ENCODE data around the gene BMPR1A. TPM values are rescaled to one million over a fixed set of nuclear protein-coding genes. Genes with fewer than 3 reads are reported as not detected.

The BMPR1A gene
- total RNA-seq, 1 donor from 2014 or later = 74.2 TPM

GRCh38 chr10:86785968-86786367 is 29.5 kb downstream of the BMPR1A start:
- Mint-ChIP-seq H3K4me3 (ENCODE audit: unreplicated experiment) (no peak overlapping the region), H3K4me1 (ENCODE audit: low read depth) (peaks cover 16% of the 10 kb centered on the region), H3K27me3 (ENCODE audit: low read depth) (no peaks in the 10 kb centered on the region), H3K27ac (ENCODE audit: unreplicated experiment) (no peak overlapping the region), H3K9me3 (ENCODE audit: low read depth) (peaks cover 14% of the 10 kb centered on the region), H3K36me3 (ENCODE audit: low read depth) (peaks cover 1% of the 10 kb centered on the region)
- TF ChIP-seq CTCF (IDR thresholded peaks at IDR 0.05) = no peak
- no peak for DNase-seq (ENCODE audit: low spot score)

GRCh38 chr10:86786368-86786767 is 29.9 kb downstream of the BMPR1A start:
- Mint-ChIP-seq H3K4me1 (ENCODE audit: low read depth) (peaks cover 16% of the 10 kb centered on the region), H3K27ac (ENCODE audit: unreplicated experiment) (no peak overlapping the region), H3K27me3 (ENCODE audit: low read depth) (no peaks in the 10 kb centered on the region), H3K9me3 (ENCODE audit: low read depth) (peaks cover 10% of the 10 kb centered on the region), H3K4me3 (ENCODE audit: unreplicated experiment) (no peak overlapping the region), H3K36me3 (ENCODE audit: low read depth) (peaks cover 1% of the 10 kb centered on the region)
- DNase-seq (ENCODE audit: low spot score) = no peak
- no peak for TF ChIP-seq CTCF (IDR thresholded peaks at IDR 0.05)

- DNase-seq (ENCODE audit: low spot score) = no peak
- Mint-ChIP-seq H3K4me3 (ENCODE audit: unreplicated experiment) (no peak overlapping the region), H3K4me1 (ENCODE audit: low read depth) (peaks cover 20% of the 10 kb centered on the region), H3K27me3 (ENCODE audit: low read depth) (no peaks in the 10 kb centered on the region), H3K9me3 (ENCODE audit: low read depth) (peaks cover 3% of the 10 kb centered on the region), H3K36me3 (ENCODE audit: low read depth) (peaks cover 1% of the 10 kb centered on the region), H3K27ac (ENCODE audit: unreplicated experiment) (no peak overlapping the region)
- no peak for TF ChIP-seq CTCF (IDR thresholded peaks at IDR 0.05)
Measured at GRCh38 chr10:86790394-86790793, 34.0 kb downstream of the BMPR1A start.

- Mint-ChIP-seq H3K36me3 (ENCODE audit: low read depth) (no peaks in the 10 kb centered on the region), H3K27ac (ENCODE audit: unreplicated experiment) (peak overlapping the region; percentile 59), H3K4me1 (ENCODE audit: low read depth) (peaks cover 29% of the 10 kb centered on the region), H3K27me3 (ENCODE audit: low read depth) (no peaks in the 10 kb centered on the region), H3K9me3 (ENCODE audit: low read depth) (peaks cover 3% of the 10 kb centered on the region), H3K4me3 (ENCODE audit: unreplicated experiment) (no peak overlapping the region)
- no peak for TF ChIP-seq CTCF (IDR thresholded peaks at IDR 0.05)
- DNase-seq (ENCODE audit: low spot score) = no peak
Measured at GRCh38 chr10:86792461-86793167, 36.2 kb downstream of the BMPR1A start.

- Mint-ChIP-seq H3K4me3 (ENCODE audit: unreplicated experiment) (no peak overlapping the region), H3K27ac (ENCODE audit: unreplicated experiment) (no peak overlapping the region), H3K9me3 (ENCODE audit: low read depth) (peaks cover 3% of the 10 kb centered on the region), H3K27me3 (ENCODE audit: low read depth) (no peaks in the 10 kb centered on the region), H3K4me1 (ENCODE audit: low read depth) (peaks cover 32% of the 10 kb centered on the region), H3K36me3 (ENCODE audit: low read depth) (no peaks in the 10 kb centered on the region)
- no peak for DNase-seq (ENCODE audit: low spot score)
- no peak for TF ChIP-seq CTCF (IDR thresholded peaks at IDR 0.05)
Measured at GRCh38 chr10:86793696-86794095, 37.3 kb downstream of the BMPR1A start.

All from chondrocyte (in vitro differentiated cells).